Measurements from ENCODE around the gene SLC6A1. TPM values are rescaled to one million over a fixed set of nuclear protein-coding genes. Genes with fewer than 3 reads are reported as not detected.

The SLC6A1 gene
- total RNA-seq, 1 experiment from 2014 or later, result not detected

Other genes with a start within 250 kb of the SLC6A1 start
- gene SLC6A11, start 176.5 kb upstream of the SLC6A1 start, total RNA-seq (2014; rRNA removed; shearing (Covaris generic)), result 0.12 TPM in 1 of 2 replicates, not detected in the other
- gene HRH1, start 161.7 kb downstream of the SLC6A1 start, total RNA-seq (2014; rRNA removed; shearing (Covaris generic)), result 1.9 and 3.9 TPM in 2 replicates

Data from H4 (cell line).